Mucosa of rectum (tissue), 2 donors: ENCODE data around the gene SLC30A4.

Experiments used
- H3K27ac ChIP-seq, 2 donors: one replicate each; pipeline ENCODE4 v1.7.0; 2013; ENCODE audit warnings: inconsistent platforms in 2 of 2, low read depth in 2 of 2, low read length in 2 of 2
- H3K27me3 ChIP-seq, 2 donors: one replicate each; pipeline ENCODE4 v1.7.0; 2013; ENCODE audit warnings: low read length in 2 of 2; ENCODE audit not compliant: control insufficient read depth in 2 of 2, insufficient read depth in 2 of 2
- H3K36me3 ChIP-seq, 2 donors: one replicate each; pipeline ENCODE4 v1.7.0; 2013; ENCODE audit warnings: low read length in 2 of 2; ENCODE audit not compliant: control insufficient read depth in 2 of 2, insufficient read depth in 2 of 2
- H3K4me1 ChIP-seq, 2 donors: one replicate each; pipeline ENCODE4 v1.7.0; 2013; ENCODE audit warnings: low read length in 2 of 2, mild to moderate bottlenecking in 1 of 2; ENCODE audit not compliant: control insufficient read depth in 2 of 2, insufficient read depth in 2 of 2
- H3K4me3 ChIP-seq, 2 donors: one replicate each; pipeline ENCODE4 v1.7.0; 2013; ENCODE audit warnings: low read length in 2 of 2
- H3K9ac ChIP-seq, 2 donors: one replicate each; pipeline ENCODE4 v1.7.0; 2013; ENCODE audit warnings: low read length in 2 of 2, low read depth in 1 of 2, mild to moderate bottlenecking in 1 of 2
- H3K9me3 ChIP-seq, 2 donors: one replicate each; pipeline ENCODE4 v1.7.0; 2013; ENCODE audit warnings: low read length in 2 of 2; ENCODE audit not compliant: control insufficient read depth in 2 of 2
- donor health status: healthy.
- donor health status: Normal muscosa, but diverticular disease.

SLC30A4 gene

GRCh38 chr15:45441036-45441435 lies 81.5 kb downstream of the SLC30A4 start:
- H3K36me3 ChIP-seq = no peaks in the 10 kb centered on the region
- H3K9ac ChIP-seq = peak overlapping the region; percentile 54 to 55
- peak overlapping the region; percentile 47 to 60 for H3K27ac ChIP-seq
- H3K4me1 ChIP-seq = peaks cover 29 to 55% of the 10 kb centered on the region in 2 donors
- H3K27me3 ChIP-seq = no peaks in the 10 kb centered on the region
- peak overlapping the region in 1 of 2 donors; percentile 69 for H3K4me3 ChIP-seq
- no peaks in the 10 kb centered on the region for H3K9me3 ChIP-seq

GRCh38 chr15:45439521-45440260 lies 82.9 kb downstream of the SLC30A4 start:
- no peaks in the 10 kb centered on the region for H3K36me3 ChIP-seq
- H3K9me3 ChIP-seq = no peaks in the 10 kb centered on the region
- H3K4me1 ChIP-seq = peaks cover 24 to 51% of the 10 kb centered on the region in 2 donors
- H3K27me3 ChIP-seq = no peaks in the 10 kb centered on the region
- H3K4me3 ChIP-seq = peak overlapping the region; percentile 24 to 51
- peak overlapping the region in 1 of 2 donors; percentile 30 for H3K9ac ChIP-seq
- H3K27ac ChIP-seq = peak overlapping the region; percentile 60 to 78

DNA sequence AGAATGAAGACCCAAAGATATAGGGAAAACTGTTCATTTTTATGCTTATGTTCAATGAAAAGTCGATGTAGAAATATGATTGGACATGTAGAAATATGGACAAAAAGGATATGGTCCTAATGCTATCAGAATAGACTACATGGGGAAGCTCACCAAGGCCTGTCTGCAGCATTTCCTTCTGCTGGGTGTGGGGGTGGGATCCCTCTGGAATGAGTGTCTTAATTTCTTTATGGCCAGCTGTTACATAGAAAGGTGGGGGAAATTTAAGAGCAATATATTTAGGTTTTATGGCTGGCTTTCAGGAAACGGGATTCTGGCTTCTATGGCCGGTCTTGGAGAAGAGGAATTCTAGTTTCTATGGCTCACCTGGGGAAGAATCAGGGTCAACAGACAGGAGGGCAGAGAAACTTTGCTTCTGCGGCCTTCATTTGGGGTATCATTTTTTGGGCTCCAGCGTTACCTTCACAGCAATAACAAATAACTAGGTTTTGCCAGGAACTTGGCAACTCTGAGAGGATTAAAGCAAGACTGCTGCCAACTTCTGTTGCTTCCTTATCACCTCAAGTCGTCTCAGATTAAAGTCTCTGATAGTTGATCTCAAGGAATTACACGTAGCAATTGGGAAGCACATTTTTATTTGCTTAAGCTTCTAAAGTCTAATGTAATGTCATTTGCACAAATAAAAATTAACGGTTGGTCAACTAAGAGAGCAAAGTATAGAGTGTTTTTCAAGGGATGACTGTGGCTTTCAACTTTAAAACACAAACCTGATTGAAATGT lies 87.2 kb downstream of the SLC30A4 start:
- peaks cover 20 to 59% of the 10 kb centered on the region in 2 donors for H3K4me1 ChIP-seq
- H3K27ac ChIP-seq = peak overlapping the region; percentile 53 to 60
- peaks cover 7 to 14% of the 10 kb centered on the region in 2 donors for H3K36me3 ChIP-seq
- no peaks in the 10 kb centered on the region for H3K9me3 ChIP-seq
- no peaks in the 10 kb centered on the region for H3K27me3 ChIP-seq
- H3K9ac ChIP-seq = no peak overlapping the region
- H3K4me3 ChIP-seq = no peak overlapping the region

DNA sequence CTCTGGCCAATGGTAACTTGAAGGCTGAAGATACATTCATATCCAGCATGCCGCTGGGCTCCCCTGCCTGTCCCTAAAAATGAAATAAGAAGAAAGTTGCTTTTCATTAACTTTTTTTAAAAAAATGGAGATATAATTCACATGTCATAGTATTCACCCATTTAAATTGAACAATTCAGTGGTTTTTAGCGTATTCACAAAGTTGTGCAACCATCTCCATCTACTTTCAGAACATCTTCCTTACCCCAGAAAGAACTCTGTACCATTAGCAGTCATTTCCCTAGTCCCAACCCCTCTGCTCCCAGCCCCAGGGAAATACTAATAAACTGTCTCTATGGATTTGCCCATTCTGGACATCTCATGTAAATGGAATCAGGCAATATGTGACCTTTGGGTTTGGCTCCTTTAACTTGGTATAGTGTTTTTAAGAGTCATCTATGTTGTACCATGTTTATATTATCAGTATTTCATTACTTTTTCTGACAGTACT lies 88.4 kb downstream of the SLC30A4 start:
- no peak overlapping the region for H3K9ac ChIP-seq
- H3K4me1 ChIP-seq = peaks cover 27 to 63% of the 10 kb centered on the region in 2 donors
- H3K9me3 ChIP-seq = no peaks in the 10 kb centered on the region
- H3K36me3 ChIP-seq = peaks cover 7 to 14% of the 10 kb centered on the region in 2 donors
- H3K27me3 ChIP-seq = no peaks in the 10 kb centered on the region
- H3K27ac ChIP-seq = peak overlapping the region; percentile 9 to 53
- H3K4me3 ChIP-seq = peak overlapping the region in 1 of 2 donors; percentile 26

DNA sequence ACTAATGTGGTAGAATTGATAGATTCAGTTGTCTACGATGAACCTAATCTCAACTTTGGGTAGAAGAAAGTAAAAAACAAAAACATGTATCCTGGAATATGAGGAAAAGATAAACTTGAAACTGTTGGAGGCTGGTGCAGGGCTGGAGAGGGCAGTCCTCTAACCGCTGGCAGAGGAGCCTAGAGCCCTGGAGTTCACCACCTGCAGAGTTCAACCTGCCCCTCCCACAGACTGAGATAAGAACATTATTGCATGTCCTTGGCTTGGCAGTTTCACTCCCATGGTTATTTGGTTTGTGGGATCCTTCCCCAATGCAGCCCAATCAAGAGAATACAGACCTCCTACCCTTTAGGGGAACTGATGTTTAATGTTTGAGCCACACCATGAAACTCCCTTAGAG lies 91.0 kb downstream of the SLC30A4 start:
- Histone ChIP-seq H3K27me3 (no peaks in the 10 kb centered on the region), H3K4me3 (peak overlapping the region; percentile 66 to 82), H3K9me3 (no peaks in the 10 kb centered on the region), H3K36me3 (peaks cover 7 to 14% of the 10 kb centered on the region in 2 donors), H3K9ac (peak overlapping the region; percentile 49 to 72), H3K4me1 (peaks cover 25 to 47% of the 10 kb centered on the region in 2 donors), H3K27ac (peak overlapping the region; percentile 73 to 84)

GRCh38 chr15:45429941-45430792 lies 92.4 kb downstream of the SLC30A4 start:
- H3K4me1 ChIP-seq = peaks cover 13 to 37% of the 10 kb centered on the region in 2 donors
- no peaks in the 10 kb centered on the region for H3K9me3 ChIP-seq
- peaks cover 7 to 14% of the 10 kb centered on the region in 2 donors for H3K36me3 ChIP-seq
- peak overlapping the region; percentile 66 to 82 for H3K4me3 ChIP-seq
- no peaks in the 10 kb centered on the region for H3K27me3 ChIP-seq
- H3K27ac ChIP-seq = peak overlapping the region; percentile 73 to 84
- peak overlapping the region; percentile 49 to 72 for H3K9ac ChIP-seq
